Suprapubic skin (tissue), 4 donors: ENCODE data around the gene AZGP1.
A peak's percentile ranks its signal among the peaks of the same experiment; 100 is the strongest.

Experiments
- EP300 ChIP-seq: sonication (generic); formaldehyde crosslinking; IDR thresholded peaks from one replicate; pipeline ENCODE4 v1.6.1; 2017; ENCODE audit warnings: antibody characterized with exemption
- POLR2A ChIP-seq, 2 donors: fragments of 450-650 bp; IDR thresholded peaks; one replicate each; pipeline ENCODE4 v1.6.1; 2017; ENCODE audit warnings: antibody characterized with exemption in 2 of 2, mild to moderate bottlenecking in 2 of 2, moderate library complexity in 2 of 2
- POLR2AphosphoS5 ChIP-seq, 3 donors: sonication (generic); formaldehyde crosslinking; IDR thresholded peaks; one replicate each; pipeline ENCODE4 v1.6.1; 2017; ENCODE audit warnings: antibody characterized with exemption in 3 of 3
- TF ChIP-seq, protein P1 (sequence below), 2 donors: fragments of 200-600 bp in 1 of 2; fragments of 450-650 bp in 1 of 2; sonication (generic) in 1 of 2; IDR thresholded peaks; one replicate each; pipeline ENCODE4 v1.5.1; 2016 to 2019; ENCODE audit warnings: antibody characterized with exemption in 2 of 2, mild to moderate bottlenecking in 1 of 2, moderate library complexity in 1 of 2

DNA sequence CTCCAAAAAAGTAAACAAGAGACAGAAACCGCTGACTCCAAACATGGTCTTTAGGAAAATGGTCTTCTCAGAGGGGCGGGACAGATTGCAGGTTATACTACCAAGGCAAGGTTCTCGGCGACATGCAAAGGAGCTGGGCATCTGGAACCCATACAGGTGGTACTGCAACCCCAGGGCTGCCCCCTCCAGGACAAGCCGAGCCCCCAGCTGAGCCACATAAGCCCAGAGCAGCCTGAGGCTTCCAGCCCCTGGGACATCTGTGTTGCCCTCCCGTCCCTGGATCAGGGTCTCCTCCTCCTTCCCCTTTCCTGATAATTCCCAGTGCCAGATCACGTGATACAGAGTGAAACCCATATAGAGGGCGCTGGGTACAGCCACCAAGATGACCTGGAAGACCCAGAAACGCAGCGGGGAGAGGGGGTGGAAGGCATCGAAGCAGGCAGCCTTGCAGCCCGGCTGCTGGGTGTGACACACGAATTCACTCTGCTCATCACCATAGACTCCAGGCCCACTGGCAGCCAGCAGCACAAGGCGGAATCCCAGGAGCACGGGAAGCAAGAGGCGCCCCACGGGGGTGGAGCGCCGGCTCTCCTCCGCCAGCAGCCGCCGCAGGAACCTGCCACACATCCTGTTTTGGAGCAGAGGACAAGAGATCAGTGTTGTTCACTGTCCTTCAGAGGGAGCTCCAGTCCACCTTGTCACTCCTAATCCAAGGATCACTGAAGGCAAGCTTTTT lies 46.7 kb downstream of the AZGP1 start, which contains the start of gene GJC3:
- no peak for TF ChIP-seq POLR2A (IDR thresholded peaks at IDR 0.05)
- TF ChIP-seq, protein P1, sequence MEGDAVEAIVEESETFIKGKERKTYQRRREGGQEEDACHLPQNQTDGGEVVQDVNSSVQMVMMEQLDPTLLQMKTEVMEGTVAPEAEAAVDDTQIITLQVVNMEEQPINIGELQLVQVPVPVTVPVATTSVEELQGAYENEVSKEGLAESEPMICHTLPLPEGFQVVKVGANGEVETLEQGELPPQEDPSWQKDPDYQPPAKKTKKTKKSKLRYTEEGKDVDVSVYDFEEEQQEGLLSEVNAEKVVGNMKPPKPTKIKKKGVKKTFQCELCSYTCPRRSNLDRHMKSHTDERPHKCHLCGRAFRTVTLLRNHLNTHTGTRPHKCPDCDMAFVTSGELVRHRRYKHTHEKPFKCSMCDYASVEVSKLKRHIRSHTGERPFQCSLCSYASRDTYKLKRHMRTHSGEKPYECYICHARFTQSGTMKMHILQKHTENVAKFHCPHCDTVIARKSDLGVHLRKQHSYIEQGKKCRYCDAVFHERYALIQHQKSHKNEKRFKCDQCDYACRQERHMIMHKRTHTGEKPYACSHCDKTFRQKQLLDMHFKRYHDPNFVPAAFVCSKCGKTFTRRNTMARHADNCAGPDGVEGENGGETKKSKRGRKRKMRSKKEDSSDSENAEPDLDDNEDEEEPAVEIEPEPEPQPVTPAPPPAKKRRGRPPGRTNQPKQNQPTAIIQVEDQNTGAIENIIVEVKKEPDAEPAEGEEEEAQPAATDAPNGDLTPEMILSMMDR (IDR thresholded peaks at IDR 0.05) = peak in 1 of 2 donors; percentile 45
- no peak for TF ChIP-seq POLR2AphosphoS5 (IDR thresholded peaks at IDR 0.05)
- no peak for TF ChIP-seq EP300
